CD4-positive, alpha-beta T cell treated with Interleukin-12 subunit alpha and Interleukin-12 subunit beta, for 1 hour (primary cell): Measurements from ENCODE around the gene CDH5.
A peak's percentile ranks its signal among the peaks of the same experiment; 100 is the strongest.
"Not testable (repeated sequence)": the region's sequence is repeated elsewhere in the genome, so short reads cannot be mapped to it uniquely, and the experiment has no call there.

Experiments
- DNase-seq: peaks from one replicate; pipeline ENCODE4 v3.0.0-alpha.2; 2020

Gene CDH5

GRCh38 chr16:66366433-66367299, at the start of gene CDH5:
CDH5 (plus strand) TSS chr16:66366691; CDS start chr16:66379338, 12,647 bp downstream.
- no peak for DNase-seq

- DNase-seq: no peak
These were observed 48.0 kb upstream of the CDH5 start for GRCh38 chr16:66318505-66318904.

- no peak for DNase-seq
These were observed 45.7 kb upstream of the CDH5 start for GRCh38 chr16:66320774-66321173.

- DNase-seq: no peak
These were observed 44.3 kb upstream of the CDH5 start for GRCh38 chr16:66322174-66322573.

- no peak for DNase-seq
These were observed 41.5 kb upstream of the CDH5 start for GRCh38 chr16:66324815-66325515.

- no peak for DNase-seq
These were observed 40.6 kb upstream of the CDH5 start for GRCh38 chr16:66325717-66326376.

GRCh38 chr16:66326991-66327513, 39.4 kb upstream of the CDH5 start:
- no peak for DNase-seq

GRCh38 chr16:66328282-66328681, 38.2 kb upstream of the CDH5 start:
- no peak for DNase-seq

- DNase-seq: not testable (repeated sequence)
These were observed 35.0 kb upstream of the CDH5 start for GRCh38 chr16:66331464-66331863.

GRCh38 chr16:66332634-66333610, 33.6 kb upstream of the CDH5 start:
- DNase-seq: no peak

GRCh38 chr16:66334853-66335574, 31.5 kb upstream of the CDH5 start:
- no peak for DNase-seq

- DNase-seq: no peak
These were observed 30.7 kb upstream of the CDH5 start for GRCh38 chr16:66335704-66336329.

- no peak for DNase-seq
These were observed 28.9 kb upstream of the CDH5 start for GRCh38 chr16:66337463-66338188.

- peak; percentile 7 for DNase-seq
These were observed 24.1 kb upstream of the CDH5 start for GRCh38 chr16:66342294-66342900.

- peak; percentile 36 for DNase-seq
These were observed 21.9 kb upstream of the CDH5 start for GRCh38 chr16:66344533-66345145.

GRCh38 chr16:66346221-66346620, 20.3 kb upstream of the CDH5 start:
- no peak for DNase-seq

GRCh38 chr16:66352304-66352703, 14.2 kb upstream of the CDH5 start:
- DNase-seq: no peak

GRCh38 chr16:66353055-66353454, 13.4 kb upstream of the CDH5 start:
- no peak for DNase-seq
